Jurkat, Clone E6-1 (cell line): ENCODE data around the gene SPTLC1.
"Not testable (repeated sequence)": the region's sequence is repeated elsewhere in the genome, so short reads cannot be mapped to it uniquely, and the experiment has no call there.

Experiments used
- DNase-seq: peaks from one replicate; pipeline ENCODE4 v3.0.0-alpha.2; 2011; ENCODE audit warnings: low read depth, low spot score
- H3K4me3 ChIP-seq: 2 replicates; pipeline ENCODE4 v1.5.1; 2011; ENCODE audit warnings: mild to moderate bottlenecking, low read length, control low read depth, moderate library complexity

The SPTLC1 gene

GRCh38 chr9:92001948-92002347 is 113.3 kb downstream of the SPTLC1 start:
- DNase-seq, H3K4me3 ChIP-seq: not testable (repeated sequence)

- H3K4me3 ChIP-seq: no peak overlapping the region
- no peak for DNase-seq
Observed at GRCh38 chr9:92001244-92001643, 114.0 kb downstream of the SPTLC1 start.

GRCh38 chr9:91995000-91995655 is 120.1 kb downstream of the SPTLC1 start:
- DNase-seq: no peak
- H3K4me3 ChIP-seq: no peak overlapping the region

GRCh38 chr9:91994422-91994821 is 120.8 kb downstream of the SPTLC1 start:
- DNase-seq: no peak
- no peak overlapping the region for H3K4me3 ChIP-seq

- no peak overlapping the region for H3K4me3 ChIP-seq
- DNase-seq: no peak
Observed at GRCh38 chr9:91992461-91993041, 122.7 kb downstream of the SPTLC1 start.

- no peak overlapping the region for H3K4me3 ChIP-seq
- DNase-seq: no peak
Observed at GRCh38 chr9:91991721-91992341, 123.4 kb downstream of the SPTLC1 start.

- DNase-seq: no peak
- no peak overlapping the region for H3K4me3 ChIP-seq
Observed at GRCh38 chr9:91986248-91986647, 129.0 kb downstream of the SPTLC1 start.

- no peak for DNase-seq
- no peak overlapping the region for H3K4me3 ChIP-seq
Observed at GRCh38 chr9:91985692-91986091, 129.5 kb downstream of the SPTLC1 start.
